Lung (tissue), 12 donors: ENCODE data around the gene PRR12. TPM values are rescaled to one million over a fixed set of nuclear protein-coding genes. Genes with fewer than 3 reads are reported as not detected.

Source experiments
- ATAC-seq: fragments of 200-7000 bp; cut with Tn5 transposase; one replicate; pipeline ENCODE4 v1.9.1; 2020; ENCODE audit warnings: moderate number of reproducible peaks; ENCODE audit not compliant: insufficient read depth, low FRiP score
- DNase-seq, 3 donors: peaks; one replicate each; pipeline ENCODE4 v3.0.0-alpha.2; 2013 to 2017
- H3K27ac ChIP-seq, 2 donors: one replicate each; pipeline ENCODE4 v1.5.1; 2013; ENCODE audit warnings: mild to moderate bottlenecking in 2 of 2, moderate library complexity in 2 of 2, control low read depth in 1 of 2, inconsistent platforms in 1 of 2, low read depth in 1 of 2, low read length in 1 of 2
- H3K27me3 ChIP-seq, 3 donors: one replicate each; pipeline ENCODE4 v1.5.1; 2013; ENCODE audit warnings: low read length in 2 of 3; ENCODE audit not compliant: control insufficient read depth in 3 of 3, insufficient read depth in 3 of 3
- H3K36me3 ChIP-seq, 4 donors: one replicate each; pipeline ENCODE4 v1.5.1; 2013; ENCODE audit warnings: low read length in 4 of 4, mild to moderate bottlenecking in 1 of 4, moderate library complexity in 1 of 4; ENCODE audit not compliant: control insufficient read depth in 4 of 4, insufficient read depth in 4 of 4
- H3K4me1 ChIP-seq, 5 donors: one replicate each; pipeline ENCODE4 v1.5.1; 2013; ENCODE audit warnings: low read length in 5 of 5, mild to moderate bottlenecking in 2 of 5, moderate library complexity in 1 of 5; ENCODE audit not compliant: control insufficient read depth in 5 of 5, insufficient read depth in 5 of 5
- H3K4me3 ChIP-seq: one replicate; pipeline ENCODE4 v1.5.1; 2013; ENCODE audit warnings: mild to moderate bottlenecking, control low read depth, moderate library complexity
- H3K9ac ChIP-seq, 2 donors: one replicate each; pipeline ENCODE4 v1.5.1; 2013; ENCODE audit warnings: low read length in 2 of 2, control low read depth in 1 of 2; ENCODE audit not compliant: insufficient read depth in 1 of 2
- H3K9me3 ChIP-seq, 4 donors: one replicate each; pipeline ENCODE4 v1.5.1; 2013; ENCODE audit warnings: low read length in 3 of 4, mild to moderate bottlenecking in 1 of 4, moderate library complexity in 1 of 4; ENCODE audit not compliant: control insufficient read depth in 4 of 4, insufficient read depth in 3 of 4
- CTCF ChIP-seq: IDR thresholded peaks from 2 replicates; pipeline ENCODE4 v1.5.1; 2012; ENCODE audit warnings: mild to moderate bottlenecking; ENCODE audit errors: control extremely low read depth, extremely low read depth
- WGBS, 2 donors: extraction: QIAGEN DNeasy Blood & Tissue Kit; methylation state at CpG; one replicate each; pipeline ENCODE4 v1.1.7; 2013; 5-methylcytosine and 5-hydroxymethylcytosine counted together
- polyA plus RNA-seq, 2 donors: library from polyadenylated mRNA; stranded (reverse); fragments of 200-250 nt; gene quantifications; one replicate each; pipeline ENCODE4 v1.2.1, GENCODE V29; 2013
- total RNA-seq, 2 donors: library from RNA; depleted of rRNA in 1 of 2; stranded (reverse); fragments of >200 nt in 1 of 2; gene quantifications; one replicate each; pipeline ENCODE4 v1.2.1, GENCODE V29; 2014 to 2021
- donor health status: control.
- donor health status: control.
- donor health status: Bipolar disorder and iron deficiency.
- donor health status: healthy.
- donor health status: DM: yes; HTN: yes; CAD: no.

The PRR12 gene
- total and polyA plus RNA-seq, 4 donors = 7.6 to 32.4 (median 16.8) TPM

- 7 to 13% methylated on average over 5 of the region's 5 CpGs for WGBS, 2 donors
- Histone ChIP-seq H3K27ac (peak overlapping the region; percentile 68 to 79), H3K4me3 (peak overlapping the region; percentile 73), H3K9me3 (no peaks in the 10 kb centered on the region), H3K9ac (peak overlapping the region; percentile 59 to 93), H3K36me3 (peaks cover 0 to 19% (median 11%) of the 10 kb centered on the region in 4 donors), H3K27me3 (no peaks in the 10 kb centered on the region), H3K4me1 (peaks cover 5 to 42% (median 16%) of the 10 kb centered on the region in 5 donors)
- no peak for TF ChIP-seq CTCF
- no peak for ATAC-seq
- DNase-seq = peak in 1 of 3 donors; percentile 33
Measured at GRCh38 chr19:49642492-49643035, 51.6 kb downstream of the PRR12 start.

- Histone ChIP-seq H3K4me1 (peaks cover 5 to 33% (median 11%) of the 10 kb centered on the region in 5 donors), H3K4me3 (no peak overlapping the region), H3K9ac (peak overlapping the region in 1 of 2 donors; percentile 59), H3K36me3 (peaks cover 0 to 23% (median 11%) of the 10 kb centered on the region in 4 donors), H3K9me3 (no peaks in the 10 kb centered on the region), H3K27ac (no peak overlapping the region), H3K27me3 (no peaks in the 10 kb centered on the region)
- DNase-seq (no peak), ATAC-seq (no peak)
- no peak for TF ChIP-seq CTCF
- 79 to 83% methylated on average over 2 of the region's 2 CpGs for WGBS, 2 donors
Measured at GRCh38 chr19:49643466-49643865, 52.5 kb downstream of the PRR12 start.

GRCh38 chr19:49645592-49645991 lies 54.6 kb downstream of the PRR12 start:
- no peak for TF ChIP-seq CTCF
- DNase-seq (no peak), ATAC-seq (no peak)
- Histone ChIP-seq H3K9me3 (no peaks in the 10 kb centered on the region), H3K4me3 (no peak overlapping the region), H3K36me3 (peaks cover 0 to 36% (median 11%) of the 10 kb centered on the region in 4 donors), H3K4me1 (peaks cover 5 to 23% (median 7%) of the 10 kb centered on the region in 5 donors), H3K9ac (no peak overlapping the region), H3K27ac (no peak overlapping the region), H3K27me3 (no peaks in the 10 kb centered on the region)
- WGBS, 2 donors = 92 to 95% methylated on average over 11 of the region's 11 CpGs

GRCh38 chr19:49645995-49646394 lies 55.0 kb downstream of the PRR12 start:
- no peak overlapping the region for H3K4me3 ChIP-seq

More at GRCh38 chr19:49645995-49646394, 55.0 kb downstream of the PRR12 start:
- no peak overlapping the region for H3K9ac ChIP-seq
- no peaks in the 10 kb centered on the region for H3K9me3 ChIP-seq
- no peak for DNase-seq
- H3K36me3 ChIP-seq = peaks cover under 1 to 39% (median 11%) of the 10 kb centered on the region in 4 donors
- H3K27ac ChIP-seq = no peak overlapping the region
- TF ChIP-seq CTCF = no peak
- no peaks in the 10 kb centered on the region for H3K27me3 ChIP-seq
- peaks cover 1 to 19% (median 7%) of the 10 kb centered on the region in 5 donors for H3K4me1 ChIP-seq
- ATAC-seq = no peak
- WGBS, 2 donors = 95% methylated on average over 13 of the region's 13 CpGs
